Measurements from ENCODE around the gene CCNH. TPM values are rescaled to one million over a fixed set of nuclear protein-coding genes. Genes with fewer than 3 reads are reported as not detected.

CCNH gene
- total and polyA plus RNA-seq, 2 experiments from 2014 or later, result 74.4 to 80.2 TPM

- Histone ChIP-seq H3K9me2 (ENCODE audit: insufficient read depth) (no peaks in the 10 kb centered on the region), H3K4me2 (no peak overlapping the region), H3K36me3 (ENCODE audit: insufficient read depth) (peaks cover 26% of the 10 kb centered on the region), H3K4me3 (no peak overlapping the region), H3K4me1 (ENCODE audit: insufficient read depth) (no peaks in the 10 kb centered on the region), H3K27ac (ENCODE audit: low read depth) (no peak overlapping the region), H3K27me3 (ENCODE audit: insufficient read depth) (no peaks in the 10 kb centered on the region), H3F3A (replicated peaks; ENCODE audit: low read depth) (no peaks in the 10 kb centered on the region), H2AFZ (no peak overlapping the region), H3K79me2 (replicated peaks; ENCODE audit: insufficient read depth) (no peaks in the 10 kb centered on the region), H4K20me1 (replicated peaks; ENCODE audit: insufficient read depth) (peaks cover 3% of the 10 kb centered on the region; the same call in 1 of the 2 replicates)
- ATAC-seq (no peak), DNase-seq (ENCODE audit: low spot score) (no peak)
- no peak overlapping the region for H3K27ac Mint-ChIP-seq
- H3K36me3 Mint-ChIP-seq (ENCODE audit: low read depth), result peaks cover 40% of the 10 kb centered on the region
- H3K4me1 Mint-ChIP-seq, result no peaks in the 10 kb centered on the region
- H3K9me3 Mint-ChIP-seq, result no peaks in the 10 kb centered on the region
- peaks cover 2% of the 10 kb centered on the region for H3K27me3 Mint-ChIP-seq (ENCODE audit: insufficient read depth, low read depth, poor library complexity)
- TF ChIP-seq EZH2phosphoT487 (IDR thresholded peaks at IDR 0.05; ENCODE audit: unreplicated experiment), result no peak
- TF ChIP-seq EZH2 (IDR thresholded peaks at IDR 0.05; ENCODE audit: low read depth, unreplicated experiment), result no peak
- TF ChIP-seq STAT1 (IDR thresholded peaks at IDR 0.05; ENCODE audit: unreplicated experiment), result no peak
- TF ChIP-seq CTCF (conservative IDR thresholded peaks at IDR 0.05; ENCODE audit: low read depth in 2 of 2), result no peak
- TF ChIP-seq ZNF331 (CRISPR knock-in tag; IDR thresholded peaks at IDR 0.05; ENCODE audit: low read depth), result no peak
- TF ChIP-seq ZNF462 (CRISPR knock-in tag; IDR thresholded peaks at IDR 0.05), result no peak
- TF ChIP-seq ZNF114 (CRISPR knock-in tag; IDR thresholded peaks at IDR 0.05), result no peak
- TF ChIP-seq NANOG (IDR thresholded peaks at IDR 0.05; ENCODE audit: borderline replicate concordance), result no peak
- TF ChIP-seq POLR2AphosphoS5 (IDR thresholded peaks at IDR 0.05; ENCODE audit: low read depth), result no peak
- TF ChIP-seq REST (IDR thresholded peaks at IDR 0.05; ENCODE audit: unreplicated experiment), result no peak
- no peak for TF ChIP-seq CREB1 (CRISPR knock-in tag; IDR thresholded peaks at IDR 0.05; ENCODE audit: low read depth)
- no peak for TF ChIP-seq ETS1 (IDR thresholded peaks at IDR 0.05)
- TF ChIP-seq JUNB (IDR thresholded peaks at IDR 0.05; ENCODE audit: unreplicated experiment), result no peak
- no peak overlapping the region for H3K4me3 Mint-ChIP-seq
Measured at GRCh38 chr5:87385802-87386201, 26.9 kb downstream of the CCNH start.

Measured in GM23338 (cell line).